NCI-H774 (cell line): ENCODE measurements around the gene DDR2.
A peak's percentile ranks its signal among the peaks of the same experiment; 100 is the strongest.
"Not testable (repeated sequence)": the region's sequence is repeated elsewhere in the genome, so short reads cannot be mapped to it uniquely, and the experiment has no call there.

Experiments used
- DNase-seq: peaks from one replicate; lab custom pipeline; 2025; lab: John Stamatoyannopoulos, UW

The DDR2 gene

GRCh38 chr1:162632217-162632666, at the start of gene DDR2:
Gene DDR2, plus strand, starts transcription at chr1:162632464. Its CDS starts 86,600 bp downstream, at chr1:162719064.
- DNase-seq = no peak

- not testable (repeated sequence) for DNase-seq
These were observed 49.4 kb upstream of the DDR2 start for GRCh38 chr1:162582901-162583300.

GRCh38 chr1:162585101-162585500, 47.2 kb upstream of the DDR2 start:
- not testable (repeated sequence) for DNase-seq

- DNase-seq = peak; percentile 60
These were observed 44.9 kb upstream of the DDR2 start for GRCh38 chr1:162587347-162587746.

- no peak for DNase-seq
These were observed 44.5 kb upstream of the DDR2 start for GRCh38 chr1:162587761-162588260.

- no peak for DNase-seq
These were observed 42.2 kb upstream of the DDR2 start for GRCh38 chr1:162590101-162590500.

GRCh38 chr1:162590686-162591085, 41.6 kb upstream of the DDR2 start:
- DNase-seq = no peak

- DNase-seq = no peak
These were observed 35.6 kb upstream of the DDR2 start for GRCh38 chr1:162596514-162597170.

GRCh38 chr1:162599451-162599850, 32.8 kb upstream of the DDR2 start:
- no peak for DNase-seq

GRCh38 chr1:162603117-162603516, 29.1 kb upstream of the DDR2 start:
- DNase-seq = not testable (repeated sequence)

- no peak for DNase-seq
These were observed 26.9 kb upstream of the DDR2 start for GRCh38 chr1:162605225-162605927.

GRCh38 chr1:162609306-162609705, 23.0 kb upstream of the DDR2 start:
- DNase-seq = no peak

GRCh38 chr1:162612606-162613400, 19.5 kb upstream of the DDR2 start:
- no peak for DNase-seq

GRCh38 chr1:162616848-162617247, 15.4 kb upstream of the DDR2 start:
- no peak for DNase-seq

GRCh38 chr1:162617513-162617912, 14.8 kb upstream of the DDR2 start:
- DNase-seq = no peak

GRCh38 chr1:162619076-162619475, 13.2 kb upstream of the DDR2 start:
- no peak for DNase-seq

- no peak for DNase-seq
These were observed 11.0 kb upstream of the DDR2 start for GRCh38 chr1:162621256-162621655.

- DNase-seq = no peak
These were observed 6.6 kb upstream of the DDR2 start for GRCh38 chr1:162625679-162626078.

- no peak for DNase-seq
These were observed 6.2 kb upstream of the DDR2 start for GRCh38 chr1:162626094-162626493.

GRCh38 chr1:162626761-162627160, 5.5 kb upstream of the DDR2 start:
- DNase-seq = no peak

- peak; percentile 28 for DNase-seq
These were observed 4.5 kb upstream of the DDR2 start for GRCh38 chr1:162627662-162628296.

- no peak for DNase-seq
These were observed 3.1 kb upstream of the DDR2 start for GRCh38 chr1:162629077-162629627.
